Measurements from ENCODE around the gene EPS15.

The EPS15 gene

DNA sequence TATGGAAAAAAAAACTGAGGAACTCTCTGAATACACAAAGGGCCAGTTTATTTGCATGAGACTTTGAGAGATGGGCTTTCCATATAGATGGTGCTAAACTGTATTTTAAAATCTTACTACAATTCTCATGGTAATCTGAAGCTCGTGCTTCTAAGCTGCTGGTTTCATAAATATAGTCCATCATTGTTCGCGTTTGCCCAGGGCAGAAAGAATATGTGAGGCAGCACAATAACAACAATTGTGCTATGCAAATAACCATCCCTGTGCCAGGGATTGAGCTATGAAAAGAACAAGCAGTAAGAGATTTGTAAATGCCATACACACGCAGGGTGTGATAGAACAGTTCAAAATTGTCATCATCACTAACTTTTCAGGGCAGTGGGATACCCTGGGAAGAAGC, 4.9 kb upstream of the EPS15 start:
- Histone ChIP-seq H4K20me1 (ENCODE audit: low read depth, low read length) (no peaks in the 10 kb centered on the region), H3K27ac (ENCODE audit: low read depth, low read length) (no peak overlapping the region), H3K9me3 (ENCODE audit: insufficient read depth, low read length) (no peaks in the 10 kb centered on the region), H2AFZ (ENCODE audit: low read depth, low read length, severe bottlenecking) (no peak overlapping the region), H3K79me2 (ENCODE audit: insufficient read depth, low read length) (0 out of 2 replicates have a peak, but pooled peaks cover 3% of the 10 kb centered on the region), H3K9ac (ENCODE audit: low read length) (no peak overlapping the region), H3F3A (ENCODE audit: insufficient read depth) (peaks cover 8% of the 10 kb centered on the region; the same call in 1 of the 2 replicates), H3K4me2 (ENCODE audit: low read depth, low read length, poor library complexity, severe bottlenecking) (no peak overlapping the region), H3K9me2 (replicated peaks; ENCODE audit: insufficient read depth, low read length) (no peaks in the 10 kb centered on the region), H3K4me3 (ENCODE audit: insufficient read depth, low read length, poor library complexity, severe bottlenecking) (no peak overlapping the region), H3K27me3 (ENCODE audit: low read length) (no peaks in the 10 kb centered on the region), H3K36me3 (ENCODE audit: low read length) (no peaks in the 10 kb centered on the region)
- TF ChIP-seq EZH2phosphoT487 (conservative IDR thresholded peaks at IDR 0.05; ENCODE audit: low read length) (no peak), CTCF (IDR thresholded peaks at IDR 0.05; ENCODE audit: insufficient read depth, low read length, poor library complexity, severe bottlenecking) (no peak)

DNA sequence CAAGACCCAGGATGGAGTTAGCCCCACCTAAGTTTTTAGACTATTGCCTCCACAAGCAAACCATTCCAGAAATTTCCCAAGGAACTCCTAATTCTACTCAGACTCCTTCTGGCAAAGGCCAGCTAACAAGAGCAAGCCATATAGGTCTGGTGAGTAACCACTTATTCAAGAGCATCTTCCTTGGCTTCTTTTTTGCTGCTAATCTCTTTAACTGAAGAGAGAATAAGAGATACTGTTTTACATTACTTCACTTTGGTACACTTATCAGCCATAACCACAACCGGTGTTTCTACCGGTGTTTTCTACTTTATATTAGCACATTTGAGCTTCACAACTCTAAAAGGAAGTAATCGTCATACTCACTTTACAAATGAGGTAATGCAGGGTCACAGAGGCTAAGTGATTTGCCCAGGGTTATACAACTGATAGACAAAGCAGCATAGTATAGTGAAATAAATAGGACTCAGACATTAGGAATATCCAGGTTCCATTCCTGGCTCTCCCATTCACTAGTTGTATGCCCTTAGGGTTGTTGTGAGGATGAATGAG, 1.7 kb upstream of the EPS15 start:
- Histone ChIP-seq H3K9me2 (replicated peaks; ENCODE audit: insufficient read depth, low read length) (no peaks in the 10 kb centered on the region), H3K36me3 (ENCODE audit: low read length) (no peaks in the 10 kb centered on the region), H3K4me2 (ENCODE audit: low read depth, low read length, poor library complexity, severe bottlenecking) (no peak overlapping the region), H3K9ac (ENCODE audit: low read length) (no peak overlapping the region), H2AFZ (ENCODE audit: low read depth, low read length, severe bottlenecking) (no peak overlapping the region), H3K9me3 (ENCODE audit: insufficient read depth, low read length) (no peaks in the 10 kb centered on the region), H3K27me3 (ENCODE audit: low read length) (no peaks in the 10 kb centered on the region), H3K27ac (ENCODE audit: low read depth, low read length) (no peak overlapping the region), H4K20me1 (ENCODE audit: low read depth, low read length) (no peaks in the 10 kb centered on the region), H3K79me2 (ENCODE audit: insufficient read depth, low read length) (peaks cover 32% of the 10 kb centered on the region), H3K4me3 (ENCODE audit: insufficient read depth, low read length, poor library complexity, severe bottlenecking) (no peak overlapping the region), H3F3A (ENCODE audit: insufficient read depth) (peaks cover 35% of the 10 kb centered on the region)
- TF ChIP-seq EZH2phosphoT487 (conservative IDR thresholded peaks at IDR 0.05; ENCODE audit: low read length) (no peak), CTCF (IDR thresholded peaks at IDR 0.05; ENCODE audit: insufficient read depth, low read length, poor library complexity, severe bottlenecking) (no peak)

- no peaks in the 10 kb centered on the region for H3K36me3 ChIP-seq (ENCODE audit: low read length)
- no peak overlapping the region for H3K27ac ChIP-seq (ENCODE audit: low read depth, low read length)
- no peaks in the 10 kb centered on the region for H3K9me2 ChIP-seq (replicated peaks; ENCODE audit: insufficient read depth, low read length)
- no peaks in the 10 kb centered on the region for H4K20me1 ChIP-seq (ENCODE audit: low read depth, low read length)
- H3F3A ChIP-seq (ENCODE audit: insufficient read depth) = peaks cover 41% of the 10 kb centered on the region
- no peak overlapping the region for H3K4me3 ChIP-seq (ENCODE audit: insufficient read depth, low read length, poor library complexity, severe bottlenecking)
- H3K79me2 ChIP-seq (ENCODE audit: insufficient read depth, low read length) = peaks cover 38% of the 10 kb centered on the region
- no peaks in the 10 kb centered on the region for H3K9me3 ChIP-seq (ENCODE audit: insufficient read depth, low read length)
- H3K27me3 ChIP-seq (ENCODE audit: low read length) = no peaks in the 10 kb centered on the region
- no peak overlapping the region for H3K4me2 ChIP-seq (ENCODE audit: low read depth, low read length, poor library complexity, severe bottlenecking)
- no peak overlapping the region for H2AFZ ChIP-seq (ENCODE audit: low read depth, low read length, severe bottlenecking)
- TF ChIP-seq CTCF (IDR thresholded peaks at IDR 0.05; ENCODE audit: insufficient read depth, low read length, poor library complexity, severe bottlenecking) (no peak), EZH2phosphoT487 (conservative IDR thresholded peaks at IDR 0.05; ENCODE audit: low read length) (no peak)
- H3K9ac ChIP-seq (ENCODE audit: low read length) = no peak overlapping the region
Measured at GRCh38 chr1:51519865-51520699, 1.0 kb upstream of the EPS15 start.
